NCI-H345 treated with DMSO at 0.1 percent for 48 hours (cell line): ENCODE measurements around the gene ITIH4.

Experiments
- DNase-seq: peaks from one replicate; lab custom pipeline; 2025; ENCODE audit not compliant: unreplicated experiment; lab: John Stamatoyannopoulos, UW

ITIH4 gene

GRCh38 chr3:52771334-52771681 is 59.2 kb downstream of the ITIH4 start:
- DNase-seq = no peak

GRCh38 chr3:52770496-52771333 is 59.8 kb downstream of the ITIH4 start, which contains the start of gene NEK4:
NEK4 (minus strand) TSS chr3:52770940; CDS start chr3:52770746, 194 bp downstream.
- peak; percentile 72 for DNase-seq

GRCh38 chr3:52769786-52770455 is 60.6 kb downstream of the ITIH4 start:
- DNase-seq = no peak

- DNase-seq = no peak
Observed at GRCh38 chr3:52763466-52763865, 67.0 kb downstream of the ITIH4 start.
